Measurements from ENCODE around the gene NEDD4L. TPM values are rescaled to one million over a fixed set of nuclear protein-coding genes. Genes with fewer than 3 reads are reported as not detected.
"Not testable (repeated sequence)": the region's sequence is repeated elsewhere in the genome, so short reads cannot be mapped to it uniquely, and the experiment has no call there.

NEDD4L gene
- total RNA-seq, 1 donor from 2014 or later: 135 TPM

- Mint-ChIP-seq H3K27ac (no peak overlapping the region), H3K9me3 (no peaks in the 10 kb centered on the region), H3K4me1 (peaks cover 14% of the 10 kb centered on the region), H3K36me3 (peaks cover 49% of the 10 kb centered on the region), H3K27me3 (ENCODE audit: low read depth) (no peaks in the 10 kb centered on the region), H3K4me3 (no peak overlapping the region)
- DNase-seq (ENCODE audit: low spot score in 2 of 2, unreplicated experiment in 2 of 2): no peak
- TF ChIP-seq CTCF (IDR thresholded peaks at IDR 0.05; ENCODE audit: unreplicated experiment): no peak
These were observed 335.4 kb downstream of the NEDD4L start for GRCh38 chr18:58379443-58379842.

GRCh38 chr18:58380113-58380512 is 336.1 kb downstream of the NEDD4L start:
- DNase-seq (ENCODE audit: low spot score in 2 of 2, unreplicated experiment in 2 of 2); H3K27me3 Mint-ChIP-seq (ENCODE audit: low read depth); H3K9me3 Mint-ChIP-seq; H3K27ac Mint-ChIP-seq; H3K4me3 Mint-ChIP-seq: not testable (repeated sequence)
- Mint-ChIP-seq H3K4me1 (peaks cover 14% of the 10 kb centered on the region), H3K36me3 (peaks cover 45% of the 10 kb centered on the region)

- Mint-ChIP-seq H3K4me3 (no peak overlapping the region), H3K27ac (peak overlapping the region; percentile 31), H3K9me3 (no peaks in the 10 kb centered on the region), H3K27me3 (ENCODE audit: low read depth) (no peaks in the 10 kb centered on the region), H3K4me1 (peaks cover 14% of the 10 kb centered on the region), H3K36me3 (peaks cover 39% of the 10 kb centered on the region)
- TF ChIP-seq CTCF (IDR thresholded peaks at IDR 0.05; ENCODE audit: unreplicated experiment): no peak
- DNase-seq (ENCODE audit: low spot score in 2 of 2, unreplicated experiment in 2 of 2): no peak
These were observed 337.8 kb downstream of the NEDD4L start for GRCh38 chr18:58381676-58382411.

GRCh38 chr18:58382446-58382845 is 338.4 kb downstream of the NEDD4L start:
- Mint-ChIP-seq H3K4me1 (peaks cover 14% of the 10 kb centered on the region), H3K27ac (no peak overlapping the region), H3K4me3 (no peak overlapping the region), H3K9me3 (no peaks in the 10 kb centered on the region), H3K27me3 (ENCODE audit: low read depth) (no peaks in the 10 kb centered on the region), H3K36me3 (peaks cover 42% of the 10 kb centered on the region)
- no peak for DNase-seq (ENCODE audit: low spot score in 2 of 2, unreplicated experiment in 2 of 2)
- no peak for TF ChIP-seq CTCF (IDR thresholded peaks at IDR 0.05; ENCODE audit: unreplicated experiment)

- Mint-ChIP-seq H3K4me1 (peaks cover 7% of the 10 kb centered on the region), H3K27ac (no peak overlapping the region), H3K4me3 (no peak overlapping the region), H3K9me3 (no peaks in the 10 kb centered on the region), H3K36me3 (peaks cover 61% of the 10 kb centered on the region), H3K27me3 (ENCODE audit: low read depth) (no peaks in the 10 kb centered on the region)
- DNase-seq (ENCODE audit: low spot score in 2 of 2, unreplicated experiment in 2 of 2): no peak
- no peak for TF ChIP-seq CTCF (IDR thresholded peaks at IDR 0.05; ENCODE audit: unreplicated experiment)
These were observed 341.4 kb downstream of the NEDD4L start for GRCh38 chr18:58385472-58385871.

GRCh38 chr18:58386780-58387179 is 342.8 kb downstream of the NEDD4L start:
- Mint-ChIP-seq H3K4me3 (no peak overlapping the region), H3K27me3 (ENCODE audit: low read depth) (no peaks in the 10 kb centered on the region), H3K4me1 (peaks cover 5% of the 10 kb centered on the region), H3K27ac (no peak overlapping the region), H3K9me3 (no peaks in the 10 kb centered on the region), H3K36me3 (peaks cover 64% of the 10 kb centered on the region)
- no peak for DNase-seq (ENCODE audit: low spot score in 2 of 2, unreplicated experiment in 2 of 2)
- TF ChIP-seq CTCF (IDR thresholded peaks at IDR 0.05; ENCODE audit: unreplicated experiment): no peak
